HG03558 (cell line): ENCODE measurements around the gene PRR13.

Experiments
- ATAC-seq: cut with Tn5 transposase; IDR thresholded peaks from one replicate; pipeline ENCODE4 v1.9.1; 2021; ENCODE audit warnings: moderate number of reproducible peaks; ENCODE audit not compliant: unreplicated experiment; ENCODE audit errors: extremely low read depth

PRR13 gene

DNA sequence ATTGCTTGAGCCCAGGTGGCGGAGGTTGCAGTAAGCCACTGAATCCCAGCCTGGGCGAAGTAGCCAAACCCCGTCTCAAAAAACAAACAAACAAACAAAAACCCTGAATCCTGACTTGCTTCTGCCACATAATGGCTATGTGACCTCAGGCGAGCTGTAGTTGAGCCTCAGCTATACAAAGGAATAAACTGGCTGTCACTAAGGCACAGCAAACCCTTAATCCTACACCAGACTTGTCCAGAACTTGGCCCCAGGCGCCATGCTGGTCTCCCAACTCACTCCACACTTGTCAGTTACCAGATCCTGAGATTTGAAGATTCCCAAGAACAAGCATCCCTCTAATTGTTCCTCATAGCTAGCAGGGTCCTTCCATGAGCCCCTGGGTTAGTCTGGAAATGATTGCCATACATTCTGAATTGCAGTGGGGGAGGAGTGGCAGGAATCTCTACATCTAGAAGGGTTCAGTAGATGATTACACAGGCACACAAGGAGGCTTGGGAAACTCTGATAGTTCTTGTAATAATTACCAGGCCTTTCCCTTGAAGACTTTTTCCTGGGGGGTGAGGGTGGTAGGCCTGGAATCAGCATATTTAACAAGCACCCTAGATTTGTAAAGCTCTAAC is 47.8 kb downstream of the PRR13 start:
- ATAC-seq = no peak

DNA sequence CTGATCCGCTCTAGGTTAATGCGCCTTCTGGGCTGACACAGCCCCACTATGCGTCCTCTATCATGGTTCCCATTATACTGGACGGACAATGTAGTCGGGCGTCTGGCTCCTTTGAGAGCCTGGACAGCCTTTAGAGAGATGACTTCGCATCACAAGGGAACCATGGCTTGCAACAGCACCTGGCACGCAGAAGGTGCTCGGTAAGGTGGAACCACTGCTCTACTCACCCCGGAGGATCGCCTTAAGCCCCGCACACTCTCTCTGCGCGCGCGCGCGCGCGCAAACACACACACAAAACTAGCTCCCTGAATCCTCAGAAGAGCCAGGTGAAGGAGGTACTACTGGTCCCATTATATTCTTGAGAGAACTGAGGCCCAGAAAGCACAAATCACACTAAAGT is 50.7 kb downstream of the PRR13 start:
- no peak for ATAC-seq

DNA sequence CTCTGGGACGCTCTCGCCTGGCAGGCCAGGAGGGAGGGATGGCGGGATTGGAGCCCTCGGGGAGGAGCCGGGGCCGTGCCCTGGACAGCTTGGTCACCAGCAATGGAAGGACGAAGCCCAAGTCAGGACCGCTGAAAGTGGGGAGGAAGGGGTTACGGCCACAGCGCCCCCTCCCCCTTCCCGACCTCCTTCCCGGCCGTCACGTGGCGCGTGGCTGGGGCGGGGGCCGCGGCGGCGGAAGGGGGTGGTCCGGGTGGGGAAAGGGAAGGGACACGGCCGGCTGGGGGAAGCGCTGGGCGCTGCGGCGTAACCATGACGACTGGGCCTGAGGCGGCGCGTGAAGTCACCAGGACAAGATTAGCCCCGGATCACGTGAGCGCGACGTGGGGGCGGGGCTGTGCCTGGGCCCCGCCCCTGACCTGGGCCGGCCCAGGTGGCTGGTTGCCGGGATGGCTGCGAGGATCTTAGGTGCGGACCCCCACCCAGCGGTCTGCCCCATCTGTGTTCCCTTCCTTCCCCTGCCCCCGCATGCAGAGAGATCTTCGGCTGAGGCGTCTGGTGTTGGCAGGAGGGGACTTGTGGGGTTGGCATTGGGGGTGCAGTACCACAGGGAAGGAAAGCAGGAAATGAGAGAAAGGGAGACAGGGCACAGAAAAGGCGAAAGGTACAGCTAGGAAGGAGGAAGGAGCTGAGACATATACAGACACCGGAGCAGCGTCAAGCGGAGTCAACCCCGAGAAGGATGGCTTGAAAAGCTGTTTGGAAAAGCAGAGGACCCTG is 51.5 kb downstream of the PRR13 start:
- peak; percentile 81 for ATAC-seq

DNA sequence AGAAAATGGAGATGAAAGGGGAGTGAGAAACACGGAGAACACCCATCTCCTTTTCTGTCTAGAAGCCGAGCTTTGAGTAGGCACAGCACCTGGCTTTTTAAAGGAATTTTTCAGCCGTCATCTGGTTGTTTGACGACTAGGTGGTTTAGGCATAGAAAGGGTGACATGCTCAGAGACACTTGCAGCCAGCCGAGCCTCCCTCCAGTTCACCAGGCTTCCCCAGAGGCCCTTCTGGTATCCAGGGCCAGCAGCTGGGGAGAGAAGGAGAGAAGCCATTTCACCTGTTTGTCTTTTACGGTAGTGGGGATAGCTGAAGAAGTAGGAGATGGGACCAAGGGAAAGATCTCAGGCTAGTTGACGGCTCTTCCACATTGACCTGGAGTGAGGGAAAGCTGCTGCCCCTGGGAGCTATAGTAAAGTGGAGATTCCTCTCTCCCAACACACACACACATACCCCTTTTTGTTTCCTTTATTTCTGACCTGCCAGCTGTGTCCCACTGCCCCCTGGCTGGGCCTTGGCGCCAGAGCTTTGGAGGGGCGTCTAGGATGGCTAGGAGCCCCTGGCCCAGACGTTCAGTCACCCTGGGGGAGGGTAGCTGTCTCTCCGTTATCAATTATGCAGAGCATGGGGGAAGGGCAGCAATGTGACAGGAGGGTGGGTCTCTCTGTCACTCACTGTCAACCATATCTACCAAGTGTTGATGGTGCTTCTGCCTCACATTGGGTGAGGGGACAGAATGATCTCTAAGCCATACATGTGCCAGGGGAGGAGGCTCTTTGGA is 52.3 kb downstream of the PRR13 start:
- no peak for ATAC-seq
